ENCODE data around the gene UBR3.
"Not testable (repeated sequence)": the region's sequence is repeated elsewhere in the genome, so short reads cannot be mapped to it uniquely, and the experiment has no call there.

Gene UBR3

DNA sequence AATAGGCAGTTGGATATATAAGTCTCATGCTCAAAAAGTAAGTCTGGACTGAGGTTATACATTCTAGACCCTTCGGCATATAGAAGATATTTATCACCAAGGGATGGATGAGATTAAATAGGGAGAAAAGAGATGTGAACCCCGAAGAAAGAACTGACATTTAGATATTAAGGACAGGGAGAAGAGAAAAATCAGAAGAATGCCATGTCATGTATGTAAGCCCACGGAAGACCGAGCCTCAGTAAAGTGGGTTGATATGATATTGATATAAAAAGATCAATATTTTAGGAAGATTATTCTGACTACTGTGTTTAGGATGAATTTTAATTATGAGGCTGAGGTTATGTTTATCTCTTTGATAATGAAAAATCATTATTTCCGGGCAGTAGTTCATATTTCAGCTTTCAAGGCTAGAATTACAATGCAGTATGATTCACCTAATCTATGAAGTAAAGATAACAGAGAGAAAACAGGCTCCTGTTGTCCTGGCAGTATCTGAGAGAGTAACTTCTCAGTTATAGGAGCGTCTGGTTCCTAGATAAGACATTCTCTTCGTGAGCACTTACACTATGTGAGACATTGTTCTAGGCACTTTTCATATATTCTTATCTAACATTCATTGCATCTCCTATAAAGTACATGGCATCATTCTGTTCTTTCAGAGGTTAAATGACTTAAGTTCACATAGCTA, 83.0 kb downstream of the UBR3 start:
- H3K9me3 ChIP-seq (replicated peaks; ENCODE audit: low read length), result no peaks in the 10 kb centered on the region
- H3K9ac ChIP-seq (ENCODE audit: low read depth, low read length), result no peak overlapping the region
- peaks cover 3% of the 10 kb centered on the region for H3K4me1 ChIP-seq (ENCODE audit: control insufficient read depth, insufficient read depth, low read length)
- no peaks in the 10 kb centered on the region for H3K27me3 ChIP-seq (ENCODE audit: control insufficient read depth, insufficient read depth, low read length)
- H3K4me3 ChIP-seq (ENCODE audit: low read length), result no peak overlapping the region
- H3K4me2 ChIP-seq (ENCODE audit: low read length), result no peak overlapping the region
- H3K36me3 ChIP-seq (ENCODE audit: insufficient read depth, low read length), result peaks cover 27% of the 10 kb centered on the region

- no peaks in the 10 kb centered on the region for H3K27me3 ChIP-seq (ENCODE audit: control insufficient read depth, insufficient read depth, low read length)
- H3K9ac ChIP-seq (ENCODE audit: low read depth, low read length), result no peak overlapping the region
- H3K4me2 ChIP-seq (ENCODE audit: low read length), result no peak overlapping the region
- peaks cover 26% of the 10 kb centered on the region for H3K36me3 ChIP-seq (ENCODE audit: insufficient read depth, low read length)
- no peaks in the 10 kb centered on the region for H3K9me3 ChIP-seq (replicated peaks; ENCODE audit: low read length)
- H3K4me1 ChIP-seq (ENCODE audit: control insufficient read depth, insufficient read depth, low read length), result peaks cover 3% of the 10 kb centered on the region
- no peak overlapping the region for H3K4me3 ChIP-seq (ENCODE audit: low read length)
Measured at GRCh38 chr2:169911119-169911518, 83.9 kb downstream of the UBR3 start.

DNA sequence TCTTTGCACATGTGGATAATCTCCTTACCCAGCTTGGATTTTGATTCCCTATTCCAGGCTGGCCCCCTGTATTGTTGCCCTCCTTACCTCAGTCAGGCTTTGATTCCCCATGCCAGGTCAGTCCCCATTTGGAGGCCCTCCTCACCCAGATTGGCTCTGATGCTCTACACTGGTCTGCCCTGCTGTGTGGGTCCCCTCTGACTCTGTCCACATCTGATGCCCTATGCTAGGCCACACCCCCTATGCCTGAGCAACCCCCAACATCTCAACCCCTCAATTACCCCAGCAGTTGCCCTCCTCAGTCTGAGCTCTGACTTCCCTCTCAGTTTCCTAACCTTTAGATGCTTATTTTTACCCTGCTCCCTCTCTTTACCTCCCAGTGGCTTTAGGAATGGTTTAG, 89.4 kb downstream of the UBR3 start:
- Histone ChIP-seq H3K4me1 (ENCODE audit: control insufficient read depth, insufficient read depth, low read length) (no peaks in the 10 kb centered on the region), H3K4me2 (ENCODE audit: low read length) (no peak overlapping the region), H3K9me3 (replicated peaks; ENCODE audit: low read length) (no peaks in the 10 kb centered on the region), H3K36me3 (ENCODE audit: insufficient read depth, low read length) (peaks cover 31% of the 10 kb centered on the region), H3K9ac (ENCODE audit: low read depth, low read length) (no peak overlapping the region), H3K4me3 (ENCODE audit: low read length) (no peak overlapping the region), H3K27me3 (ENCODE audit: control insufficient read depth, insufficient read depth, low read length) (no peaks in the 10 kb centered on the region)

DNA sequence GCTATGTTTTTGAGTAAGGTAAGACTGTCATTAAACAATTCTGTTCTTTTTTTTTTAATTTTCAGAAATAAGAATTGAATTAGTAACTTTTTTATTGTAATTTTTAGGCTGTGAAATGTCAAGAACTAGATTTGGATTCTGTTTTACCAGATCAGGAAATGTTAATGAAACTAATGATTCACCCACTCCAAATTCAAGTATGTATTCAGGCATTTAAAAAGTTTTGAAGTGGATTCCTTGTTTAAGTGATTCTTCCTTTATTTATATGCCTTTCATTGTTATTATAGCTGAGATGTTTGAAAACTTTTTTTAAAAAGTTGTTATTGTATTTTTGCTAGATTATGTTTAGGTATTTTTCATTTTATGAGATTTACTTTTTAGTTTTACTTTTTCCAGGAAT, 96.7 kb downstream of the UBR3 start:
- no peaks in the 10 kb centered on the region for H3K9me3 ChIP-seq (replicated peaks; ENCODE audit: low read length)
- H3K4me3 ChIP-seq (ENCODE audit: low read length), result no peak overlapping the region
- H3K4me2 ChIP-seq (ENCODE audit: low read length), result no peak overlapping the region
- no peaks in the 10 kb centered on the region for H3K27me3 ChIP-seq (ENCODE audit: control insufficient read depth, insufficient read depth, low read length)
- H3K4me1 ChIP-seq (ENCODE audit: control insufficient read depth, insufficient read depth, low read length), result no peaks in the 10 kb centered on the region
- H3K36me3 ChIP-seq (ENCODE audit: insufficient read depth, low read length), result peaks cover 21% of the 10 kb centered on the region
- H3K9ac ChIP-seq (ENCODE audit: low read depth, low read length), result no peak overlapping the region

GRCh38 chr2:169925968-169926367, 98.7 kb downstream of the UBR3 start:
- H3K27me3 ChIP-seq (ENCODE audit: control insufficient read depth, insufficient read depth, low read length), result no peaks in the 10 kb centered on the region
- no peak overlapping the region for H3K9ac ChIP-seq (ENCODE audit: low read depth, low read length)
- H3K4me1 ChIP-seq (ENCODE audit: control insufficient read depth, insufficient read depth, low read length), result no peaks in the 10 kb centered on the region
- H3K36me3 ChIP-seq (ENCODE audit: insufficient read depth, low read length), result peaks cover 14% of the 10 kb centered on the region
- H3K9me3 ChIP-seq (replicated peaks; ENCODE audit: low read length), result no peaks in the 10 kb centered on the region
- no peak overlapping the region for H3K4me2 ChIP-seq (ENCODE audit: low read length)
- no peak overlapping the region for H3K4me3 ChIP-seq (ENCODE audit: low read length)

GRCh38 chr2:169928463-169928864, 101.2 kb downstream of the UBR3 start:
- Histone ChIP-seq H3K4me2 (ENCODE audit: low read length) (no peak overlapping the region), H3K9ac (ENCODE audit: low read depth, low read length) (no peak overlapping the region), H3K4me1 (ENCODE audit: control insufficient read depth, insufficient read depth, low read length) (no peaks in the 10 kb centered on the region), H3K27me3 (ENCODE audit: control insufficient read depth, insufficient read depth, low read length) (no peaks in the 10 kb centered on the region), H3K9me3 (replicated peaks; ENCODE audit: low read length) (no peaks in the 10 kb centered on the region), H3K4me3 (ENCODE audit: low read length) (no peak overlapping the region), H3K36me3 (ENCODE audit: insufficient read depth, low read length) (peaks cover 17% of the 10 kb centered on the region)

DNA sequence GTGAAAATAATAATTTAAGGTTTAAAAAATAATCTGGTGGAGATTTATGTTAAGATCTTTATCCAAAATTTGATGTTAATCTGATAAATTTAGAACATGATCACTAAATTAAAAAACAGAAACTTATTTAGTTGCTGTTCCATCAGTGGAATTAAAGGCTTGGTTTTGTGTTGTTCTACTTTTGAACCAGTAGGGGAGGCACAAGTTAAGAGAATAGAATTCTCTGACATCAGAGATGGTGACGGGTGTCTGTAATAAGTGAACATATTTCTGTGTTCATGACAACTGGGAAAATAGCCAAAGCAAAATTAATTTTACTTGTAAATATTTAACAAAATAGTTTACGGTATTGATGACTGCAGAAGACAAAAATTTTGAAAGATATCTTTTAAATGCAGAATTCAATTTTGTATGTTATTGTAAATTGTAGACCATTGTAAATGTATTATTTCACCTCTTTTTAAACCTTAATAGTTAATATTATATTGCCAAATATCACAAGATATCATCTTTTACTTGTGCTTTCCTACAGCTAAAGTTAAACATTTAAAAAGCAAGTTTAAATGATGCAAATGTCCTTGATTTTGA, 106.0 kb downstream of the UBR3 start:
- Histone ChIP-seq H3K4me3 (ENCODE audit: low read length) (no peak overlapping the region), H3K4me1 (ENCODE audit: control insufficient read depth, insufficient read depth, low read length) (no peaks in the 10 kb centered on the region), H3K9me3 (replicated peaks; ENCODE audit: low read length) (no peaks in the 10 kb centered on the region), H3K9ac (ENCODE audit: low read depth, low read length) (no peak overlapping the region), H3K4me2 (ENCODE audit: low read length) (no peak overlapping the region), H3K27me3 (ENCODE audit: control insufficient read depth, insufficient read depth, low read length) (no peaks in the 10 kb centered on the region), H3K36me3 (ENCODE audit: insufficient read depth, low read length) (peaks cover 16% of the 10 kb centered on the region)

DNA sequence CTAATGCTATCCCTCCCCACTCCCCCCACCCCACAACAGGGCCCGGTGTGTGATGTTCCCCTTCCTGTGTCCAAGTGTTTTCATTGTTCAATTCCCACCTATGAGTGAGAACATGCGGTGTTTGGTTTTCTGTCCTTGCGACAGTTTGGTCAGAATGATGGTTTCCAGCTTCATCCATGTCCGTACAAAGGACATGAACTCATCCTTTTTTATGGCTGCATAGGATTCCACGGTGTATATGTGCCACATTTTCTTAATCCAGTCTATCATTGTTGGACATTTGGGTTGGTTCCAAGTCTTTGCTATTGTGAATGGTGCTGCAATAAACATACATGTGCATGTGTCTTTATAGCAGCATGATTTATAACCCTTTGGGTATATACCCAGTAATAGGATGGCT, 109.4 kb downstream of the UBR3 start:
- peaks cover 21% of the 10 kb centered on the region for H3K36me3 ChIP-seq (ENCODE audit: insufficient read depth, low read length)
- not testable (repeated sequence) for H3K9me3 ChIP-seq (replicated peaks; ENCODE audit: low read length); H3K4me2 ChIP-seq (ENCODE audit: low read length); H3K27me3 ChIP-seq (ENCODE audit: control insufficient read depth, insufficient read depth, low read length); H3K9ac ChIP-seq (ENCODE audit: low read depth, low read length); H3K4me1 ChIP-seq (ENCODE audit: control insufficient read depth, insufficient read depth, low read length); H3K4me3 ChIP-seq (ENCODE audit: low read length)

- no peak overlapping the region for H3K9ac ChIP-seq (ENCODE audit: low read depth, low read length)
- no peaks in the 10 kb centered on the region for H3K27me3 ChIP-seq (ENCODE audit: control insufficient read depth, insufficient read depth, low read length)
- no peaks in the 10 kb centered on the region for H3K4me1 ChIP-seq (ENCODE audit: control insufficient read depth, insufficient read depth, low read length)
- no peak overlapping the region for H3K4me2 ChIP-seq (ENCODE audit: low read length)
- no peak overlapping the region for H3K4me3 ChIP-seq (ENCODE audit: low read length)
- H3K9me3 ChIP-seq (replicated peaks; ENCODE audit: low read length), result no peaks in the 10 kb centered on the region
- peaks cover 37% of the 10 kb centered on the region for H3K36me3 ChIP-seq (ENCODE audit: insufficient read depth, low read length)
Measured at GRCh38 chr2:169945515-169945914, 118.3 kb downstream of the UBR3 start.

- no peaks in the 10 kb centered on the region for H3K4me1 ChIP-seq (ENCODE audit: control insufficient read depth, insufficient read depth, low read length)
- no peaks in the 10 kb centered on the region for H3K27me3 ChIP-seq (ENCODE audit: control insufficient read depth, insufficient read depth, low read length)
- H3K9ac ChIP-seq (ENCODE audit: low read depth, low read length), result no peak overlapping the region
- peaks cover 34% of the 10 kb centered on the region for H3K36me3 ChIP-seq (ENCODE audit: insufficient read depth, low read length)
- no peak overlapping the region for H3K4me2 ChIP-seq (ENCODE audit: low read length)
- no peak overlapping the region for H3K4me3 ChIP-seq (ENCODE audit: low read length)
- no peaks in the 10 kb centered on the region for H3K9me3 ChIP-seq (replicated peaks; ENCODE audit: low read length)
Measured at GRCh38 chr2:169946092-169946491, 118.8 kb downstream of the UBR3 start.

DNA sequence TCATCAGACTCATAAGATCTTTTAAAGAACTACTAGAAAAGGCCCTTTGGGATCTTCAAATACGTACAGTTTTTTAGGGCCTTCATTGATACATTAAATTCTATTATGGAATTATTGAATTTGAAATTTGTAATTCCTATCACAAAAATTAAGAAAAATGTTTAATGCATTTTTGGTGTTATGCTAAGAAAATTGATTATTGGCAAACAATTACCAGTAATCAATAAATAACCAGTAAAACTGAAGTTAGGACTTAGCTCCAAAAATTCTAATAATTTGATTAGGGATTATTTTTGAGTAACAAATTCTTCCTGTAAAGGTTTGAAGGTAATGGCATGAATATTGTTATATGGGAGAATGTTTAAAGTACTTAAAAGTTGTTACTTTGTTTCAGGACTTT, 119.3 kb downstream of the UBR3 start:
- H3K36me3 ChIP-seq (ENCODE audit: insufficient read depth, low read length), result peaks cover 33% of the 10 kb centered on the region
- H3K4me2 ChIP-seq (ENCODE audit: low read length), result no peak overlapping the region
- H3K9ac ChIP-seq (ENCODE audit: low read depth, low read length), result no peak overlapping the region
- no peaks in the 10 kb centered on the region for H3K27me3 ChIP-seq (ENCODE audit: control insufficient read depth, insufficient read depth, low read length)
- H3K9me3 ChIP-seq (replicated peaks; ENCODE audit: low read length), result no peaks in the 10 kb centered on the region
- H3K4me3 ChIP-seq (ENCODE audit: low read length), result no peak overlapping the region
- no peaks in the 10 kb centered on the region for H3K4me1 ChIP-seq (ENCODE audit: control insufficient read depth, insufficient read depth, low read length)

- H3K4me2 ChIP-seq (ENCODE audit: low read length), result no peak overlapping the region
- no peaks in the 10 kb centered on the region for H3K27me3 ChIP-seq (ENCODE audit: control insufficient read depth, insufficient read depth, low read length)
- H3K4me3 ChIP-seq (ENCODE audit: low read length), result no peak overlapping the region
- no peak overlapping the region for H3K9ac ChIP-seq (ENCODE audit: low read depth, low read length)
- H3K36me3 ChIP-seq (ENCODE audit: insufficient read depth, low read length), result peaks cover 15% of the 10 kb centered on the region
- no peaks in the 10 kb centered on the region for H3K4me1 ChIP-seq (ENCODE audit: control insufficient read depth, insufficient read depth, low read length)
- no peaks in the 10 kb centered on the region for H3K9me3 ChIP-seq (replicated peaks; ENCODE audit: low read length)
Measured at GRCh38 chr2:169955940-169956339, 128.7 kb downstream of the UBR3 start.
